WI38 (cell line): ENCODE measurements around the gene ZNF423.

Source experiments
- H3K4me3 ChIP-seq: 2 replicates; pipeline ENCODE4 v1.5.1; 2011; ENCODE audit warnings: low read depth, mild to moderate bottlenecking, control low read depth, low read length
- TF ChIP-seq, protein P1 (sequence below): IDR thresholded peaks from 2 replicates; pipeline ENCODE4 v1.5.1; 2012; ENCODE audit warnings: low read depth, mild to moderate bottlenecking, control low read depth, low read length

The ZNF423 gene

DNA sequence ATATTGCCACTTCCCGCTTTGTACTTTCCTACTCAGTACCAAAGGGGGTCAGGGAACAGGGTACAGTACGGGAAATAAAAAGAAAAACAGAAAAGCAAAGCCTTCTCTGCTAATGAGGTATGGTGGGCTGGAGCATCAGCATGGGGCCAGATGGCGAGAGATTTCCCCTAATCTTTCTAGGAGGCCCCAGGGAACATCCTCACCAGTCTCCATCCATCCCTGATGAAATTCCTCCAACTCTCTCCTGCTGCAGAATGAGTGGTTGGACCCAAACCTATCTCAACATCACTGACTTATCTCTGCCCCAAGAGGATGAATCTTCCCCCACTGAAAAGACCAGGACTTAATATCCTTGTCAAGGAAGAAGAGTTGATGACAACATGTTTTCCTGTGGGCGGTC is 296.7 kb downstream of the ZNF423 start:
- no peak overlapping the region for H3K4me3 ChIP-seq
- TF ChIP-seq, protein P1, sequence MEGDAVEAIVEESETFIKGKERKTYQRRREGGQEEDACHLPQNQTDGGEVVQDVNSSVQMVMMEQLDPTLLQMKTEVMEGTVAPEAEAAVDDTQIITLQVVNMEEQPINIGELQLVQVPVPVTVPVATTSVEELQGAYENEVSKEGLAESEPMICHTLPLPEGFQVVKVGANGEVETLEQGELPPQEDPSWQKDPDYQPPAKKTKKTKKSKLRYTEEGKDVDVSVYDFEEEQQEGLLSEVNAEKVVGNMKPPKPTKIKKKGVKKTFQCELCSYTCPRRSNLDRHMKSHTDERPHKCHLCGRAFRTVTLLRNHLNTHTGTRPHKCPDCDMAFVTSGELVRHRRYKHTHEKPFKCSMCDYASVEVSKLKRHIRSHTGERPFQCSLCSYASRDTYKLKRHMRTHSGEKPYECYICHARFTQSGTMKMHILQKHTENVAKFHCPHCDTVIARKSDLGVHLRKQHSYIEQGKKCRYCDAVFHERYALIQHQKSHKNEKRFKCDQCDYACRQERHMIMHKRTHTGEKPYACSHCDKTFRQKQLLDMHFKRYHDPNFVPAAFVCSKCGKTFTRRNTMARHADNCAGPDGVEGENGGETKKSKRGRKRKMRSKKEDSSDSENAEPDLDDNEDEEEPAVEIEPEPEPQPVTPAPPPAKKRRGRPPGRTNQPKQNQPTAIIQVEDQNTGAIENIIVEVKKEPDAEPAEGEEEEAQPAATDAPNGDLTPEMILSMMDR: no peak

DNA sequence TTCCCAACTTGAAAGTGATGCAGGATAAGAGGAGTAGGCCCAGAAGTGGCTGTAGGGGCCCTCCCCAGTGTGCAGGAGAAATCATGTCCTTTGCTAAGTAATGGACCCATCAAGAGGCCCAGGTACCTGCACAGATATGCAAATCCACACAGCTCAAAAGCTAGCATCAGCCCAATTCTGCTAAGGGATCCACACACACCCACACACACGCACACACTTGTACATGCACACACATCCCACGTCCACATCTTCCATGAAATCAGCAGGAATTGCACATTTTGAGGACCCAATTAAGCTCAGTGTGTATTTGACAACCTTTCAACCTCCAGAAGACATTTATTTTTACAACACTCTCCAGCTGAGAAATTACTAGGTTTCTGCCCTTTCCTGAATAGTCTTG is 297.5 kb downstream of the ZNF423 start:
- no peak overlapping the region for H3K4me3 ChIP-seq
- TF ChIP-seq, protein P1: no peak

DNA sequence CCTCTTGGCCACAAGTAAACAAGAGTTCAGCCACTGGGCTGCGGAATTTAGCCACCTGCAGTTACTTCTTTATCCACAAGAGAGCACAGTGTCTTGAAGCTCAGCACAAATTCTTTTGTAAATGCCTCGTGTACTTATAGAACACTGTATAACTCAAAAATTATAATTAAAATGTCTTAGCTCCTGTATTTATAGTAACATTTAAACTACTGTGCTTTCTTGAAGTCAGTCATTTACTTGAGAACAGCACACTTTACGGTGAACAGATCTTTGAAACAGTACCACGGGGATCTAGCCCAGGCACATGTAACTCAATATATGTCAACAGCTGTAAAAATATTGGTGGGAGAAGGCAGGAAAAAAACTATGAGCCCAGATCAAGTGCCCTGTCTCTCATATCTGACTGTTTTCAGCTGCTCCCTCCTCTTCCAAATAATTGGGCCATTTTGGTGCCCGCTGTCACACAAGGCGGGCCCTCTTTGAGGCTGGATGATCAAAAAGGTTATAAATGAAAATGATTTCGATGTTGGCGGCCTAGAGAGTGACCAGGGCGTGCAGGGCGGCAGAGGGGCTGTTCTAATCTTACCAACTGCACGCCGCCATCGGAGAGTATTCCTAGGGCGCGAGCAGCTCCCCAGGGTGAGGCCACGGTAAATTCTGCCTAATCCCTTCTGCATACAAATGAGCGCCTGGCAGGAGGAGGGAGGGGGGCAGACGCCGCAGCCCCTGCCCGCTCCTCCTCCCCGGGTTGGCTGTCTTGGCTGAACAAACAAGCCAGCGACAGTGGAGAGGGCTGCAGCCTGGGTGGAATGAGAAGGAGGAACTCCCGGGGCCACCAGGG is 299.1 kb downstream of the ZNF423 start:
- TF ChIP-seq, protein P1: no peak
- H3K4me3 ChIP-seq: no peak overlapping the region

DNA sequence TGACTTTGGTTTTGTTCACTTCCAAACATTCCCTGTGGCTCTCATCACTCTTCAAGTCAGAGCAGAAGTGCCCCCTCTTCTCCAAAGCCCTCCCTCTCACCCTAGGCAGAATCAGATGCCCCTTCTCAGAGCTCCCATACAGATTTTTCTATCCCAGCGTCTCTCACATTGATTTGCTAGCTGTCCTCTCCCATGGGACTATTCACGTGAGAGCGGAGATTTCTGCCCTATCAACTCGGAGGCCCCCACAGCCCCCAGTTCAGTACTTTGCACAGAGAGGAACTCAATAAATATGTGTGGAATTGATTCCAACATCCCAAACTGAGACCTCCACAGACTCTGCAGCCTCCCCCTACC is 299.7 kb downstream of the ZNF423 start:
- TF ChIP-seq, protein P1: no peak
- no peak overlapping the region for H3K4me3 ChIP-seq

DNA sequence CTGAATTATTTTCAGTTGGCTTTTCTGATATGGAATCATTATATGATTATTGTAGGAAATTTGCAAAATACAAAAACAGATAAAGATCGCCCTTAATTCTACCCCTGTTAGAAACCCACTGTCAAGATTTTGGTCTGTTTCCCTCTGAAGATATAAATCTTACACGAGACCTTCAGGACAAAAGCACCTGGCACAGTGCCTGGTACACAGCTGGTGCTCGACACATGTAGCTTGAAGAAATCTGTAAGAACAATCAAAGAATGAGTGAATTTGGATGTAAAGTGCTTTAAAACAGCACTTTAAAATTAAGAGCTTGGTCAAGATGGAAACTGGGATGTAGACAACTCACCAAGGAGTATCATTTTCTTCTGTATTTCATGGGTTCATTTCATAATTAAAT is 301.2 kb downstream of the ZNF423 start:
- TF ChIP-seq, protein P1: no peak
- no peak overlapping the region for H3K4me3 ChIP-seq

DNA sequence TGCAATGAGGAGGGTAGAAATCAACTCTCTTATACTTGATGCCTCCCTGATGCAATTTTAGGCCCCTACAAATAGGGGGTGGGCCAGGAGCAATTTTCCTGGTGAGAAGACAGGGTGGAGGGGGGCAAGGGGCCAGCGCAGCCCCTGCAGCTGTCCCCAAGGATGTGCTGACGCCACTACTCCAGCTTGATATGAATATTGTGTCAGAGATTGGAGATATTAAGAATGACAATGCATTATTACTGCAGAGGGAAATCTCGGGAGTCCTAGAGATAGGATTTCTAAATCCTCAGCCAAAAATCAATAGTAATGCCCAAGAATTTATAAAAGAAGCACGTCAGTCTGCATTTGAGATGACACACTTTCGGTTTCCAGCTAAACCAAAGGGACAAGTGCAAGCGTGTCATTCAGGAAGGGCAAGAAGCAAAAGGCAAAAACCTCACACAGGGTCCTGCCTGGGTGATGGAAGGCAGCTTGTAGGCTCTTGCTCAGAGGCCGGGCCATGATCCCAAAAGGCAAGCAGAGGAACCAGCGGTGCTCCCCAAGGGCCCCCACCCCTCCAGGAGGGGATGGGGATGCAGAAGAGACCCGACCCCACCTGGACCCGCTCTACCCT is 303.5 kb downstream of the ZNF423 start:
- TF ChIP-seq, protein P1: no peak

DNA sequence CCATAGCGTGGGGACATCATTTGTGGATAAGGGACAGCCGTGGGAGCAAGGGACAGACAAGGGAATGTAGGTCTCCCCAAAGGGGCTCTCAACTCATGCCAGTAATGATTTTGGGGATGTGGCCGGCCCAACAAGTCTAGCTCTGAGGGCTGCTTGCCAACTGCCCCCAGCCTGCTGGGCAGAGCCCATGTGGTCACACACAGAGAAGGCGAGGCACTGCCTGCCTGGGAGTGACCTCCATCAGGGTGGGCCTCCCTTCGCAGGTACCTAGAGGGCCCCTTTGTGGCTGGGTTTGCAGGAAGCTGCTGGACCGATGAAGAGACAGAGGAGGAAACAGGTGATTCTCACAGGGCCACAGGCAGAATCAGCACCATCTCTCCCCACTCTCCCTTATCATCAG is 305.2 kb downstream of the ZNF423 start:
- TF ChIP-seq, protein P1: no peak
- no peak overlapping the region for H3K4me3 ChIP-seq

More for the DNA sequence above, 303.5 kb downstream of the ZNF423 start:
- H3K4me3 ChIP-seq: no peak overlapping the region
